Right cardiac atrium (tissue), 5 donors: ENCODE measurements around the gene PTPRH. TPM values are rescaled to one million over a fixed set of nuclear protein-coding genes. Genes with fewer than 3 reads are reported as not detected.
"Not testable (repeated sequence)": the region's sequence is repeated elsewhere in the genome, so short reads cannot be mapped to it uniquely, and the experiment has no call there.

Experiments used
- ATAC-seq, 2 donors: fragments of 200-7000 bp; cut with Tn5 transposase; one replicate each; pipeline versions ENCODE4 v1.8.0 to v1.9.1; 2020; ENCODE audit warnings: moderate library complexity in 2 of 2, mild to moderate bottlenecking in 1 of 2
- DNase-seq, 3 donors: peaks; one replicate each; pipeline ENCODE4 v3.0.0-alpha.2; 2020
- H3K27ac ChIP-seq: one replicate; pipeline ENCODE4 v1.5.1; 2013; ENCODE audit warnings: mild to moderate bottlenecking, low read length, control low read depth, moderate library complexity
- H3K27me3 ChIP-seq: one replicate; pipeline ENCODE4 v1.6.1; 2013; ENCODE audit not compliant: control insufficient read depth, insufficient read depth
- H3K4me1 ChIP-seq: one replicate; pipeline ENCODE4 v1.6.1; 2013; ENCODE audit warnings: low read length; ENCODE audit not compliant: control insufficient read depth, insufficient read depth
- H3K4me3 ChIP-seq: one replicate; pipeline ENCODE4 v1.5.1; 2013; ENCODE audit warnings: low read length, control low read depth
- H3K9me3 ChIP-seq: one replicate; pipeline ENCODE4 v1.6.1; 2013; ENCODE audit warnings: low read length; ENCODE audit not compliant: control insufficient read depth
- WGBS: extraction: QIAGEN DNeasy Blood & Tissue Kit; methylation state at CpG from one replicate; pipeline ENCODE4 v1.1.7; 2013; 5-methylcytosine and 5-hydroxymethylcytosine counted together
- intact Hi-C, 4 donors: fragments of 100-400 bp; cut with DNase I; formaldehyde crosslinking; loops; one replicate each; pipeline versions ENCODE4 v1.11.0 to v1.14.0; 2022 to 2023
- polyA plus RNA-seq: library from polyadenylated mRNA; stranded (reverse); fragments of 200-250 nt; gene quantifications from one replicate; pipeline ENCODE4 v1.2.3, GENCODE V29; 2013
- total RNA-seq, 4 donors: library from RNA; stranded (reverse); fragmentation: NEBNext Ultra II Directional; extraction: Animal tissue kit (Norgen Biotek cat#: 25700); gene quantifications; one replicate each; pipeline ENCODE4 v1.2.1, GENCODE V29; 2021
- donor health status: healthy with polysubstance abuse.
- donor health status: DM: no; HTN: yes; CAD: no.
- donor health status: DM: no; HTN: no; CAD: no.
- donor health status: DM: no; HTN: yes; CAD: no; lungs with severe emphysema.
- donor health status: DM: yes; HTN: yes; CAD: no.

PTPRH gene
- total and polyA plus RNA-seq, 5 donors = 0.14 to 3.1 (median 0.72) TPM

DNA sequence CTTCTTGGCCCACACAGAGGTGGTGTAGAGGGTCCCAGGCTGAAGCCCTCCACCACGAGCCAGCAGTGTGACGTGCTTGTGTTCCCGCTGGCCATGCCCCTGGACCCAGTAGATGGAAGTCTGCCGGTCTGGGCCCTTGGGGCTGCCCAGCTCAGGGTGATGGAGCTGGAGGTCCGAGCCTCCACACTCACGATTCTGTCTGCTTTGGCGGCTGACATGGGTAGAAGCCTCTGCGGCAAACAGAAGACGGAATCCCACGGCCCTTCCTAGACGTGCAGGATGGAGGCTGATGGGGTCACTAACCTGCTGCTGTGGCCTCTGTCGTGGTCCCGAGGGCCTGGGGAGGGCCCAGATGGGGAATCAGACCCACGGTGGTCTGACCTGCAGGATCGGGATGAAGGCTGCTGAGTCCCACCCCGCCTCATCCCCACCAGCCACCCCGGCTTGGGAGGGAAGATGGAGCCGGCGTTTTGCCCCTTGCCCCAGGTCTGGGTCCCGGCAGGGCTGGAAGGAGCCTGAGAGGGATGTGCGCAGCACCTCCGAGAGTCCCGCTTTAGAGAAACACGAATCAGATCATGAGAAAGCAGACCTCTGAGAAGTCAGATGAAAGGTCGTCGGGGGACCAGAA, 14.9 kb upstream of the PTPRH start:
- no peak for ATAC-seq
- no peaks in the 10 kb centered on the region for H3K27me3 ChIP-seq
- no peak overlapping the region for H3K27ac ChIP-seq
- intact Hi-C loops = no loop called here
- H3K4me3 ChIP-seq = no peak overlapping the region
- no peaks in the 10 kb centered on the region for H3K9me3 ChIP-seq
- H3K4me1 ChIP-seq = no peaks in the 10 kb centered on the region
- WGBS = 77% methylated on average over 26 of the region's 26 CpGs
- no peak for DNase-seq

DNA sequence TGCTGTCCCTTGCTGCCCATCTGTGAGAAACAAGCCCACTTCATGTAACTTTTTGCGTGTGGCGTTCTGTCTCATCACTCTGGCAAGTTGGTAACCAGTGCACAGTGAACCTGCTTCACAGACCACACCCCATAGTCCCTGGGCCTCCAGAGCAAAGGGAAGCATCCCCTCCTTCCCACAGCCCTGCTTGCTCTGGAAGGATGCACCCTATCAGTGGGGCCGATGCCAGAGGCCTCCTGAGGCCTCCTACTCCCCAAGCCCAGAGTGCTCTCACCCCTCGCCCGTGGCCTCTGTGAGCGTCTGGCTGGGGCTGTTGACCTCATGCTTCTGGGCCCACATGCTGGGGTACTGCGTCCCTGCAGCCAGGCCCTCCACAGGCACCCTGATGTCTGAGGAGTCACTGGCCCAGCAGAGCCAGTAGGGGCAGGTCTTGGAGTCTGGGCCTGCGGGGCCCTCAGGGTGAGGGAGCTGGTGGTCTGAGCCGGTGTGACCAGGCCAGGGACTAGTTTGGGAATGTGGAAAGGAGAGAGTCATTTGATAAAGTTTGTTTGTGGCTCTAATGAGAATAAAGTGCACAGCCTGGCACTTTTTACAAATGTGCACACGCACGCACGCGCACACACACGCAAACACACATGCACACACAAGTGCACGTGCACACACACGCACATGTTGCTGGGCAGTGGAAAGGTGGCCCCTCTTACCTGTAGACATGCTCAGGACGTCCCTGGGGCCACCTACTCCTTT, 14.2 kb upstream of the PTPRH start:
- no peaks in the 10 kb centered on the region for H3K9me3 ChIP-seq
- WGBS = 83% methylated on average over 17 of the region's 17 CpGs
- H3K4me1 ChIP-seq = no peaks in the 10 kb centered on the region
- no peak for ATAC-seq
- DNase-seq = no peak
- H3K4me3 ChIP-seq = no peak overlapping the region
- H3K27ac ChIP-seq = no peak overlapping the region
- no peaks in the 10 kb centered on the region for H3K27me3 ChIP-seq
- intact Hi-C loops = no loop called here

DNA sequence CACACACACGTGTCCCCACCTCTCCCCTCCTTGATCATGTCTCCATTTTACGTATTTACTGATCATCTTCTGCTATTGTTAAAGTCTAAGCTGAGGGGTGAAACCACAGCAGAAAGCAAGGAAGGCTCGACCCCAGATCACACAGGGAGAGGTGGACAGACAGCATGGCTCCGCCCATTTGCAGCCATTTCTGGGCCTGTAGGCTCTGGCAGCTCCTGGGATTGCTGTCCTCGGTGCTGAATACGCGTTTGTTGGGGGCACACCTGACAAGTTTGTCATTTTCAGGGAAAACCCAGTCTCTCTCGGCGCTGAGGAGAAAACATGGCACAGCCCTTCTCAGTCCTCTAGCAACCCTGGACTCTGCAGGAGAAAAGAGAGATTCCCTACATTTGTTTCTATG, 11.2 kb upstream of the PTPRH start:
- no peak overlapping the region for H3K27ac ChIP-seq
- ATAC-seq = no peak
- 74% methylated on average over 9 of the region's 9 CpGs for WGBS
- H3K4me1 ChIP-seq = peaks cover 7% of the 10 kb centered on the region
- no peak overlapping the region for H3K4me3 ChIP-seq
- intact Hi-C loops = no loop called here
- DNase-seq = no peak
- no peaks in the 10 kb centered on the region for H3K27me3 ChIP-seq
- H3K9me3 ChIP-seq = no peaks in the 10 kb centered on the region

DNA sequence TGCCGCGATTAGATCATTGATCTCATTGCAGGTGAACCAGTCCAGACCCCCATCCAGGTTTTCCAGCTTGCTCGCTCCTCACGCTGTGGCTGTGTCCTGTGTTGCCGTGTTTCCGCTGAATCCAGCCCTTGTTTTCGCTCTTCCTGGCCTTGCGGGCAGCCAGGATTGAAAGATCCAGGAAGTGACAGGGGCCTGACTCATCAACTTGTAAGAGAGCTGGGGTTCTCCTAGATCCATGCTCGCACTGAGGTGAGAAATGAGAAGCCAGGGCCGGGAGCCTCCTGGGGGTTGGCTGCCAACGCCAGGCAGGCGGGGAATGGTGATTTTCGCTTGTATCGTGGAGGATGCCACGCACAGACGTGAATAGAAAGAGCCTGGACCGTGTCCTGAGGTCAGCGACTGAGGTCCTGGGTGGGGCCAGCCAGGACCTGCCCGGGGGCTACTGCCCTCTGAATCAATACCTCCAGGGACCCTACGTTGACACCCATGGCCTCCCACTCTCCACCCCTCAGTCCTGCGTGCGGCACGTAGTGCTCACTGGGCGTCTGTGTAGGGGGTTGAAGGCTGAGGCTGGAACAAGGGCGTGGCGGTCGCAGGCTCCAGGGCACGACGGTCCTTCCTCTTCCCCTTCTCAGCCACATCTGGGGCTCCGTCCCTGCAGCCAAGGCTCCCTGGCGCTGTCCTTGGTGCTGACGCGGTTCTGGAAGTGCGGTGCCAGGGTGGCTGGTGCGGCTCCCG, 7.3 kb upstream of the PTPRH start:
- Histone ChIP-seq H3K27ac (peak overlapping the region; percentile 35), H3K4me3 (peak overlapping the region; percentile 26), H3K4me1 (peaks cover 7% of the 10 kb centered on the region), H3K27me3 (no peaks in the 10 kb centered on the region), H3K9me3 (peaks cover 2% of the 10 kb centered on the region)
- intact Hi-C loops = no loop called here
- ATAC-seq (peak; percentile 93 to 94), DNase-seq (peak; percentile 85 to 93 (median 92))
- 4% methylated on average over 36 of the region's 36 CpGs for WGBS

DNA sequence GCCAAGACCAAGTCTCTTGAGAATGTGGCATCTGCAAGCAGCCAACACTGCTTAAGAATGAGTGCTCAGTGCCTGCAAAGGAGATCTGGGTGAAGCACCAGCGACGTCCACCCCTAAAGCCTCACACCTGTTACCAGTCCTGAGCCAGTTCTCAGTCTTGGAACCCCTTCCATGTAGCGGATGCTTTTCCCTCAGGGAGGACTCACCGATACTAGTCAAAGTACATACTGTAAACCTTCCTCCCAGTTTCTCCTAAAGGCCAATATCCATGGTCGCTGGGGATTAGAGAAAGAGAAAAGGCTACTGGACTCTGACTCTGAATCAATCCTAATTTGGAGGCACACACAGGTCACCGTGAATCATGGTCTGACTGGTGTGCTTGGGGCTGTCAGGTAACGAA, 4.2 kb upstream of the PTPRH start:
- Histone ChIP-seq H3K27ac (no peak overlapping the region), H3K4me3 (no peak overlapping the region), H3K27me3 (no peaks in the 10 kb centered on the region), H3K4me1 (peaks cover 7% of the 10 kb centered on the region), H3K9me3 (peaks cover 2% of the 10 kb centered on the region)
- DNase-seq = no peak
- WGBS = 81% methylated on average over 7 of the region's 7 CpGs
- intact Hi-C loops = no loop called here
- no peak for ATAC-seq

DNA sequence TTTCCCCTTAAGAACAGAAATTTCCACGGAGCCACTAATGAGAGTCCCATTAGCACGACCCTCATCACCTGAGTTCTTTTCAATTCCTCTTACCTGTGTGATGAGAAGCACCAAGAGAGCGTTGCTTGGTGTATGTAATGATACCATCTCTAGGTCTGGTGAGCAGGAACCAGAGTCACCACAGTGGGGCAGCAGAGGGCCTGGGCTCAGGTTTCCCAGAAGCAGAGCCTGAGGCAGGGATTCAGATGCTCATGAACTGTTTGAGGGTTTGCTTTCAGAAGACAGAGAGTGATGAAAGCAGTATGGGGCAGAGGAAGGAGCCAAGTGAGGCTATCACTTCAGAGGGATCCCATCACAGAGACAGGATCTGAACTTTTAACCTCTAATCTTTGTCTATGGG, 3.1 kb upstream of the PTPRH start:
- intact Hi-C loops = no loop called here
- DNase-seq (no peak), ATAC-seq (no peak)
- no peak overlapping the region for H3K27ac ChIP-seq
- H3K4me1 ChIP-seq = peaks cover 7% of the 10 kb centered on the region
- H3K27me3 ChIP-seq = no peaks in the 10 kb centered on the region
- WGBS = 85% methylated on average over 3 of the region's 3 CpGs
- H3K4me3 ChIP-seq = no peak overlapping the region
- peaks cover 2% of the 10 kb centered on the region for H3K9me3 ChIP-seq

DNA sequence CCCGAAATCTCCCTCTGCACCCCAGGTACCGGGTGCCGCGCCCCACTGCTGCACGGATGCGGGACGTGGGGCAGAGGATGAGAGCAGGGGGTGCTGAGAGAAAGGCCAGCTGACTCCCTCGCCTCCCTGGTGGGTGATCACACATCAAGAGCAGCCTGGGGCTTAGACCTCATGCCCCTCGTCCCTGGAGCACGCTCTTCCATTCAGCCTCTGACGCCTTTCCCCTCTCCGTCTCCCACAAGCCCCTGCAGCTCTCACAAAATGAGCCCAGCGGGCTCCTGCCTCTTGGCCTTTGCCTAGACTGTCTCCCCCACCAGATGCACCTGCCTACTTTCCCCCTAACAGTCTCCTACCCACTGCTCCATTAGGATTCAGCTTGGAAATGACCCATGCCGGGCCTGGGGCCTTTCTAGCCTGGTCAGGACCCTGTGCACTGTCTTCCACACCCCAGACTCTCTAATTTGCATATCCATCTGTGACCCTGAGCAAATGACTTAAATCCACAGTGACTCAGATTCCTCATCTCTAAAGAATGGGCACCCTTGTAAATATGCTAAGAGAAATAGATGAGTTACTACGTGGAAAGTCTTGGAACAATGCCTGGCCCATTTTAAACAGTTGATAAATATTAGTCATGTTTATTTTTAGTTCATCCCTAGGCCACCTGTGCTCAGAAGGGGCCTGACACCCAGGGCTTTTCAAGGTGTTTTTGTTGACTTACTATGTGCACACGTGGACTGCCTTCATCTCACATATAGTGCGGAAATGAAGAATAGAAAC, 582 bp upstream of the PTPRH start:
- no peaks in the 10 kb centered on the region for H3K27me3 ChIP-seq

DNA sequence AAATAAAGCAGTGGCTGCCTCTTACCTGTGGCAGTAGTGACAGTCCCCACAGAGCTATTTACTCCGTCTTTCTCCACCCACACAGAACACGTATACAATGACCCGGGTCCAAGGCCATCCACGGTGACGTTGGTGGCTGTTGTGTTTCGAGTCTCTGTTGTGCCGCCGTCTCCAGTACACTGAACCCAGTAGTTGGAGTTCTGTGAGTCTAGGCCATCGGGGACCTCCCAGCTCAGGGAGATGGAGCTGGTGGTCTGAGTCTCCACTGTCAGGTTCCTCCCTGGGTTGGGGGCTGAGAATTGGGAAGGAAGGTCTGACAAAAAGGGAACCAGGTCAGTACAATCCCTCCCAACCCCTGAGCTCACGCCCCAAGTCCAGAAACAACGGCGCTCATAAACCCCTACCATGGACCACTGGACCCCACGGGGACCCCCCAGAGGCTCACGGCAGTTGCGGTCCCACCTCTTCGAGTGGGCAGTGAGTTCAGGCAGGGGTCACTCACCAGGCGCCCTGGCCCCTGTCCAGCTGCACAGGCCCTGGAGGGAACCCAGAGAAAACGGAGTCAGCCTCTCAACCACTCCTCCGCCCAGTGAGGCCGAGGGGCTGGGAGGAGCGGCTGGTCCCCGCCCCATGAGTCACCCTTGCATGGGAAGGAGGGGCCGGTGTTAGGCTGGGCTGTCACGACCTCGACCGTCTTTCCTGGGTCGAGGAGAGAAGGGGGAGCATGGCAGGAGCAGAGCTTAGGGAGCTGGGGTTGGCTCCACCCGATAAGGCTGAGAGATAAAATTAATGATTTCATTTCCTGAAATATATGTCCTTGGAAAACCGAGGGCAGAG, 2.4 kb downstream of the PTPRH start:
- H3K4me3 ChIP-seq = no peak overlapping the region

More for the DNA sequence above, 582 bp upstream of the PTPRH start:
- no peak overlapping the region for H3K27ac ChIP-seq
- H3K9me3 ChIP-seq = peaks cover 2% of the 10 kb centered on the region
- H3K4me3 ChIP-seq = no peak overlapping the region
- H3K4me1 ChIP-seq = peaks cover 4% of the 10 kb centered on the region
- ATAC-seq = no peak
- DNase-seq = no peak
- intact Hi-C loops = no loop called here
- 60% methylated on average over 17 of the region's 17 CpGs for WGBS

DNA sequence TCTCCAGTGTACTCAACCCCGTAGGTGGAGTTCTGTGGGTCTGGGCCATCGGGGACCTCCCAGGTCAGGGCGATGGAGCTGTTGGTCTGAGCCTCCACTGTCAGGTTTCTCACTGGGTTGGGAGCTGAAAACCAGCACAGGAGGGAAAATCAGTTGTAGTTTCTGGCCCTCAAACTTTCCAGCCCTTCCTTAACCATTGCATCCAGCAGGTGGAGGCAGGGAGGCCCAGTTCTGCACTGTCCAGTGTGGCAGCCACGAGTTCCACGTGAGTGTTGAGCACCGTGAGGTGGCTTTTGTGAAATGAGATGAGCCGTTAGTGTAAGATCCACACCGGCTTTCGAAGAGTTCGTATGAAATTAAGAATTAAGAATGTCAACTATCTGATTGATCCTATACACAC, 7.1 kb downstream of the PTPRH start:
- H3K4me1 ChIP-seq, H3K27ac ChIP-seq, intact Hi-C loops, H3K4me3 ChIP-seq, H3K9me3 ChIP-seq, DNase-seq, H3K27me3 ChIP-seq, ATAC-seq: not testable (repeated sequence)
- 71% methylated on average over 10 of the region's 10 CpGs for WGBS

More for the DNA sequence above, 2.4 kb downstream of the PTPRH start:
- peaks cover 4% of the 10 kb centered on the region for H3K4me1 ChIP-seq
- DNase-seq (peak; percentile 91 to 93 (median 93)), ATAC-seq (peak; percentile 97 to 99)
- H3K9me3 ChIP-seq = no peaks in the 10 kb centered on the region
- H3K27me3 ChIP-seq = no peaks in the 10 kb centered on the region
- H3K27ac ChIP-seq = no peak overlapping the region
- intact Hi-C loops = no loop called here
- WGBS = 25% methylated on average over 29 of the region's 29 CpGs

DNA sequence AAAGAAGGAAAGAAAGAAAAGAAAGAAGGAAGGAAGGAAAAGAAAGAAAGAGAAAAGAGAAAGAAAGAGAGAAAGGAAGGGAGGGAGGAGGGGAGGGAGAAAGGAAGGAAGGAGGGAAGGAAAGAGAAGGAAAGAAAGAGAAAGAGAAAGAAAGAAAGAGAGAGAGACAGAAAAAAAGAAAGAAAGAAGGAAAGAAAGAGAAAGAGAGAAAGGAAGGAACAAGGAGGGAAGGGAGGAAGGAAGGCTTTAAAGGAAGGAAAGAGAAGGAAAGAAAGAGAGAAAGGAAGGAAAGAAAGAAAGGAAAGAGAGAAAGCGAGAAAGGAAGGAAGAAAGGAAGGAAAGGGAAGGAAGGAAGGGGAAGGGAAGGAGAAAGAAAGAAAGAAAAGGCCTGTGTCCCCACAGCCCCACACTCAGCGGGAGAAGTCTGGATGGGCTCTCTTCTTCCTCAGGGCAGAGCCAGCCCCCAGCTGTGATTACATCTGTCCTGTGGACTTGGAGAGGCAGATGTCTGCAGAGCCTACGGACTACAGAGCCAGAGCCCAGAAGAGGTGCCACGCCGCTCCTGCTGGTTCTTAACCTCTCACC, 9.6 kb downstream of the PTPRH start:
- H3K27ac ChIP-seq = no peak overlapping the region
- DNase-seq = no peak
- no peaks in the 10 kb centered on the region for H3K4me1 ChIP-seq
- H3K4me3 ChIP-seq = no peak overlapping the region
- 57% methylated on average over 5 of the region's 5 CpGs for WGBS
- no peak for ATAC-seq
- H3K9me3 ChIP-seq = no peaks in the 10 kb centered on the region
- H3K27me3 ChIP-seq = no peaks in the 10 kb centered on the region
- intact Hi-C loops = no loop called here
